ENCODE data around the gene PCDHGC5. TPM values are rescaled to one million over a fixed set of nuclear protein-coding genes. Genes with fewer than 3 reads are reported as not detected.

PCDHGC5 gene
- total RNA-seq, 2 experiments from 2014 or later, result not detected

GRCh38 chr5:141484641-141485311 lies 4.1 kb upstream of the PCDHGC5 start, which contains the start of gene PCDHGC4:
Gene PCDHGC4 (plus strand): TSS chr5:141485030. CDS start chr5:141485174, 144 bp downstream.
- Mint-ChIP-seq H3K4me3 (peak within 1 kb of the TSS; percentile 42), H3K27me3 (peaks cover 97% of the 10 kb centered on the region), H3K27ac (no peak within 1 kb of the TSS), H3K9me3 (no peaks in the 10 kb centered on the region), H3K36me3 (no peaks in the 10 kb centered on the region), H3K4me1 (peaks cover 6% of the 10 kb centered on the region)
- no peak for DNase-seq

- no peak for DNase-seq
- peaks cover 6% of the 10 kb centered on the region for H3K4me1 Mint-ChIP-seq
- no peak overlapping the region for H3K4me3 Mint-ChIP-seq
- peaks cover 97% of the 10 kb centered on the region for H3K27me3 Mint-ChIP-seq
- H3K27ac Mint-ChIP-seq, result no peak overlapping the region
- H3K36me3 Mint-ChIP-seq, result no peaks in the 10 kb centered on the region
- H3K9me3 Mint-ChIP-seq, result no peaks in the 10 kb centered on the region
Observed at GRCh38 chr5:141485321-141486055, 3.4 kb upstream of the PCDHGC5 start.

GRCh38 chr5:141486091-141486490 lies 2.8 kb upstream of the PCDHGC5 start:
- Mint-ChIP-seq H3K9me3 (no peaks in the 10 kb centered on the region), H3K4me3 (no peak overlapping the region), H3K4me1 (peaks cover 6% of the 10 kb centered on the region), H3K27me3 (peaks cover 97% of the 10 kb centered on the region), H3K27ac (no peak overlapping the region), H3K36me3 (no peaks in the 10 kb centered on the region)
- DNase-seq, result no peak

GRCh38 chr5:141487131-141487530 lies 1.8 kb upstream of the PCDHGC5 start:
- H3K27ac Mint-ChIP-seq, result no peak overlapping the region
- no peaks in the 10 kb centered on the region for H3K36me3 Mint-ChIP-seq
- DNase-seq, result no peak
- H3K27me3 Mint-ChIP-seq, result peaks cover 96% of the 10 kb centered on the region
- H3K9me3 Mint-ChIP-seq, result no peaks in the 10 kb centered on the region
- H3K4me3 Mint-ChIP-seq, result no peak overlapping the region
- peaks cover 8% of the 10 kb centered on the region for H3K4me1 Mint-ChIP-seq

- H3K4me1 Mint-ChIP-seq, result peaks cover 9% of the 10 kb centered on the region
- no peak for DNase-seq
- H3K9me3 Mint-ChIP-seq, result no peaks in the 10 kb centered on the region
- no peak overlapping the region for H3K27ac Mint-ChIP-seq
- H3K4me3 Mint-ChIP-seq, result no peak overlapping the region
- peaks cover 96% of the 10 kb centered on the region for H3K27me3 Mint-ChIP-seq
- H3K36me3 Mint-ChIP-seq, result no peaks in the 10 kb centered on the region
Observed at GRCh38 chr5:141489841-141490240, 960 bp downstream of the PCDHGC5 start.

- peaks cover 4% of the 10 kb centered on the region for H3K4me1 Mint-ChIP-seq
- H3K27ac Mint-ChIP-seq, result no peak overlapping the region
- no peak overlapping the region for H3K4me3 Mint-ChIP-seq
- no peak for DNase-seq
- H3K9me3 Mint-ChIP-seq, result no peaks in the 10 kb centered on the region
- H3K27me3 Mint-ChIP-seq, result peaks cover 95% of the 10 kb centered on the region
- no peaks in the 10 kb centered on the region for H3K36me3 Mint-ChIP-seq
Observed at GRCh38 chr5:141490271-141490670, 1.4 kb downstream of the PCDHGC5 start.

- H3K36me3 Mint-ChIP-seq, result no peaks in the 10 kb centered on the region
- H3K27me3 Mint-ChIP-seq, result peaks cover 95% of the 10 kb centered on the region
- no peak overlapping the region for H3K4me3 Mint-ChIP-seq
- no peak overlapping the region for H3K27ac Mint-ChIP-seq
- H3K9me3 Mint-ChIP-seq, result no peaks in the 10 kb centered on the region
- DNase-seq, result no peak
- peaks cover 2% of the 10 kb centered on the region for H3K4me1 Mint-ChIP-seq
Observed at GRCh38 chr5:141490771-141491170, 1.9 kb downstream of the PCDHGC5 start.

- Mint-ChIP-seq H3K4me3 (peak overlapping the region; percentile 71), H3K27ac (peak overlapping the region; percentile 49), H3K36me3 (no peaks in the 10 kb centered on the region), H3K4me1 (peaks cover 2% of the 10 kb centered on the region), H3K27me3 (peaks cover 95% of the 10 kb centered on the region), H3K9me3 (no peaks in the 10 kb centered on the region)
- DNase-seq, result no peak
Observed at GRCh38 chr5:141491323-141492167, 2.7 kb downstream of the PCDHGC5 start.

- DNase-seq, result peak; percentile 20
- Mint-ChIP-seq H3K4me3 (peak overlapping the region; percentile 71), H3K36me3 (no peaks in the 10 kb centered on the region), H3K27ac (peak overlapping the region; percentile 49), H3K27me3 (peaks cover 92% of the 10 kb centered on the region), H3K4me1 (peaks cover 2% of the 10 kb centered on the region), H3K9me3 (no peaks in the 10 kb centered on the region)
Observed at GRCh38 chr5:141492168-141492885, 3.4 kb downstream of the PCDHGC5 start.

- Mint-ChIP-seq H3K4me3 (no peak overlapping the region), H3K9me3 (no peaks in the 10 kb centered on the region), H3K27ac (no peak overlapping the region), H3K27me3 (peaks cover 83% of the 10 kb centered on the region), H3K36me3 (no peaks in the 10 kb centered on the region), H3K4me1 (peaks cover 2% of the 10 kb centered on the region)
- DNase-seq, result no peak
Observed at GRCh38 chr5:141493500-141494422, 4.9 kb downstream of the PCDHGC5 start.

- H3K4me3 Mint-ChIP-seq, result no peak overlapping the region
- H3K27ac Mint-ChIP-seq, result no peak overlapping the region
Observed at GRCh38 chr5:141494761-141495452, 6.0 kb downstream of the PCDHGC5 start.

GRCh38 chr5:141495453-141495811 lies 6.6 kb downstream of the PCDHGC5 start:
- peaks cover 2% of the 10 kb centered on the region for H3K4me1 Mint-ChIP-seq
- no peaks in the 10 kb centered on the region for H3K9me3 Mint-ChIP-seq

More at GRCh38 chr5:141494761-141495452, 6.0 kb downstream of the PCDHGC5 start:
- peaks cover 2% of the 10 kb centered on the region for H3K4me1 Mint-ChIP-seq
- no peaks in the 10 kb centered on the region for H3K36me3 Mint-ChIP-seq
- peaks cover 73% of the 10 kb centered on the region for H3K27me3 Mint-ChIP-seq
- DNase-seq, result no peak
- H3K9me3 Mint-ChIP-seq, result no peaks in the 10 kb centered on the region

GRCh38 chr5:141496038-141496437 lies 7.2 kb downstream of the PCDHGC5 start:
- H3K27me3 Mint-ChIP-seq, result peaks cover 62% of the 10 kb centered on the region

More at GRCh38 chr5:141495453-141495811, 6.6 kb downstream of the PCDHGC5 start:
- Mint-ChIP-seq H3K27me3 (peaks cover 68% of the 10 kb centered on the region), H3K36me3 (no peaks in the 10 kb centered on the region), H3K4me3 (no peak overlapping the region), H3K27ac (no peak overlapping the region)
- DNase-seq, result no peak

More at GRCh38 chr5:141496038-141496437, 7.2 kb downstream of the PCDHGC5 start:
- Mint-ChIP-seq H3K9me3 (no peaks in the 10 kb centered on the region), H3K4me3 (no peak overlapping the region), H3K4me1 (peaks cover 2% of the 10 kb centered on the region), H3K27ac (no peak overlapping the region), H3K36me3 (no peaks in the 10 kb centered on the region)
- no peak for DNase-seq
